WERI-Rb-1 (cell line): Measurements from ENCODE around the gene WNT3.

ENCODE experiments used
- DNase-seq: peaks from one replicate; pipeline ENCODE4 v3.0.0-alpha.2; 2020
- H3K27ac ChIP-seq: fragments of 250-450 bp; sonication (Bioruptor Pico); 2 replicates; pipeline ENCODE4 v1.5.1; 2020; ENCODE audit warnings: mild to moderate bottlenecking, moderate library complexity
- H3K27me3 ChIP-seq: fragments of 250-450 bp; sonication (Bioruptor Pico); 2 replicates; pipeline ENCODE4 v1.5.1; 2021; ENCODE audit warnings: mild to moderate bottlenecking, low read depth, moderate library complexity; ENCODE audit not compliant: insufficient read depth, severe bottlenecking
- H3K36me3 ChIP-seq: fragments of 250-450 bp; sonication (Bioruptor Pico); 2 replicates; pipeline ENCODE4 v1.5.1; 2020; ENCODE audit warnings: mild to moderate bottlenecking, moderate library complexity
- H3K4me3 ChIP-seq: 2 replicates; pipeline ENCODE4 v1.5.1; 2011; ENCODE audit warnings: low read depth, mild to moderate bottlenecking, control low read depth, low read length
- H3K9me3 ChIP-seq: fragments of 250-450 bp; sonication (Bioruptor Pico); 2 replicates; pipeline ENCODE4 v1.5.1; 2021; ENCODE audit warnings: mild to moderate bottlenecking, moderate library complexity; ENCODE audit not compliant: severe bottlenecking
- TF ChIP-seq, protein P1 (sequence below): IDR thresholded peaks from 2 replicates; pipeline ENCODE4 v1.5.1; 2011; ENCODE audit warnings: low read depth, mild to moderate bottlenecking, control low read depth, inconsistent platforms, low read length

Gene WNT3

GRCh38 chr17:46851029-46851741 lies 32.7 kb upstream of the WNT3 start, which contains the start of gene WNT9B:
TSS of gene WNT9B (plus strand) at chr17:46851583. CDS start at chr17:46851639, 56 bp downstream.
- H3K36me3 ChIP-seq, result no peaks in the 10 kb centered on the region
- H3K27ac ChIP-seq, result no peak within 1 kb of the TSS
- peak within 1 kb of the TSS; percentile 53 for H3K4me3 ChIP-seq
- no peaks in the 10 kb centered on the region for H3K9me3 ChIP-seq
- TF ChIP-seq, protein P1, sequence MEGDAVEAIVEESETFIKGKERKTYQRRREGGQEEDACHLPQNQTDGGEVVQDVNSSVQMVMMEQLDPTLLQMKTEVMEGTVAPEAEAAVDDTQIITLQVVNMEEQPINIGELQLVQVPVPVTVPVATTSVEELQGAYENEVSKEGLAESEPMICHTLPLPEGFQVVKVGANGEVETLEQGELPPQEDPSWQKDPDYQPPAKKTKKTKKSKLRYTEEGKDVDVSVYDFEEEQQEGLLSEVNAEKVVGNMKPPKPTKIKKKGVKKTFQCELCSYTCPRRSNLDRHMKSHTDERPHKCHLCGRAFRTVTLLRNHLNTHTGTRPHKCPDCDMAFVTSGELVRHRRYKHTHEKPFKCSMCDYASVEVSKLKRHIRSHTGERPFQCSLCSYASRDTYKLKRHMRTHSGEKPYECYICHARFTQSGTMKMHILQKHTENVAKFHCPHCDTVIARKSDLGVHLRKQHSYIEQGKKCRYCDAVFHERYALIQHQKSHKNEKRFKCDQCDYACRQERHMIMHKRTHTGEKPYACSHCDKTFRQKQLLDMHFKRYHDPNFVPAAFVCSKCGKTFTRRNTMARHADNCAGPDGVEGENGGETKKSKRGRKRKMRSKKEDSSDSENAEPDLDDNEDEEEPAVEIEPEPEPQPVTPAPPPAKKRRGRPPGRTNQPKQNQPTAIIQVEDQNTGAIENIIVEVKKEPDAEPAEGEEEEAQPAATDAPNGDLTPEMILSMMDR, result peak; percentile 49
- H3K27me3 ChIP-seq, result peaks cover 54% of the 10 kb centered on the region
- DNase-seq, result peak; percentile 87

DNA sequence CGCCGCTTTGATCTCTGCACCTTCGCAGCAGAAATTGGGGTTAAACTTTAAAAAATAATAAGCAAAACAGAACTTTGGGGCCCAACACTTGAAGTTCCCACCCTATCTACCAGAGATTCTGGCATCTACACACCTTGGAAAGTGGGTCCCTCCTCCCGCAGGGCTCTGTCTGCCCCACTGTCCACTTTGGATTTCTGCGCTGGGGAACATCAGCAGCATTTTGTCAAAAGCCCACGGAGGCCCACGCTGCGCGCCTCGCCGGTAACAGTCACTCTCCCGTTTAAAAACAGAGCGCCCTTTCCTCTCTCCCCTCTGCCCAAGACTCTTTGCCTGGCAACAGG lies 32.2 kb upstream of the WNT3 start:
- no peak overlapping the region for H3K4me3 ChIP-seq

DNA sequence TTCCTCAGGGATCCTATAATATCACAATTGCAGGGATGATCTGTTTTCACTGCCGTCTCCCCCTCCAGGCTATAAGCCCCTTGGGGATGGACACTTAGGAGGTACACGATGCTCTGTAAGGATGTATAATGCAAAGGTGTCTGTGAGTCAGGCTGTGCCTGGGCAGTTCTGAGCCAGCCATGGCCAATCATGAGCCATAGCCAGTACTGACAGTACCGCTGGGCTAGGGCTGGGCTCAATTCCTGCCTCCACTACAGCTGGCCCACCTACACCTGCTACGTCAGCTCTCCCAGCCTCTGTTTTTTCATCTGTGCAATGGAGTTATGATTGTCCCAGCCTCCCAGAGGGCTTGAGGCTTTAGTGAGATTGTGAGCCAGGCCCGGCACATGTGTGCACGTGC lies 30.0 kb upstream of the WNT3 start:
- Histone ChIP-seq H3K9me3 (no peaks in the 10 kb centered on the region), H3K36me3 (no peaks in the 10 kb centered on the region), H3K4me3 (no peak overlapping the region), H3K27me3 (peaks cover 51% of the 10 kb centered on the region), H3K27ac (no peak overlapping the region)
- TF ChIP-seq, protein P1, result no peak
- no peak for DNase-seq

More for the DNA sequence above, 32.2 kb upstream of the WNT3 start:
- TF ChIP-seq, protein P1, result no peak
- DNase-seq, result no peak
- H3K27me3 ChIP-seq, result peaks cover 54% of the 10 kb centered on the region
- H3K9me3 ChIP-seq, result no peaks in the 10 kb centered on the region
- no peak overlapping the region for H3K27ac ChIP-seq
- no peaks in the 10 kb centered on the region for H3K36me3 ChIP-seq

GRCh38 chr17:46847204-46848191 lies 29.0 kb upstream of the WNT3 start:
- TF ChIP-seq, protein P1, result no peak
- Histone ChIP-seq H3K27ac (no peak overlapping the region), H3K9me3 (peaks cover 7% of the 10 kb centered on the region), H3K36me3 (no peaks in the 10 kb centered on the region), H3K27me3 (peaks cover 44% of the 10 kb centered on the region), H3K4me3 (no peak overlapping the region)
- no peak for DNase-seq

DNA sequence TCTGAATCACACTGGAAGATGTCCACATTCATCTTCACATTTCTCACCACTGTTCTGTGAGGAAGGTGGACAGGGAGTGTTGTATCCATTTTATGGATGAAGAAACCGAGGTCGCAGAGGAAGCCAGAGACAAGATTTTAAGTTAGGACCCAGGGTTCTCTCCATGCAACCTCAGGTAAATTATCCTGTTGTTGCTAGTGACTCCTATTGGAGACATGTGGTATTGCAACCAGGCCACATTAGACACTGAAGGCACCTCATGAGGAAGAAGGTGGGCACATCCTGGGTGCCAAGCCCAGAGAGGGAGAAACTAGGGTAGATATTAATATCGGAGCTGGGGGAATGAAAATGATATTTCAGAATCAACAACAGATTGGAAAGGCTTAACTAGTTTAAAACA lies 24.3 kb upstream of the WNT3 start:
- Histone ChIP-seq H3K27me3 (peaks cover 26% of the 10 kb centered on the region), H3K27ac (no peak overlapping the region), H3K4me3 (no peak overlapping the region), H3K36me3 (no peaks in the 10 kb centered on the region), H3K9me3 (peaks cover 14% of the 10 kb centered on the region)
- DNase-seq, result no peak
- TF ChIP-seq, protein P1, result peak; percentile 75
